Peyer's patch (tissue), 4 donors: ENCODE results near the gene MOB1B.

Experiments used
- CTCF ChIP-seq, 6 experiments: fragments of 450-650 bp in 4 of 6; fragments of 200-600 bp in 2 of 6; sonication (generic) in 1 of 6; IDR thresholded peaks; one replicate each; pipeline ENCODE4 v1.5.1; 2017 to 2019; ENCODE audit warnings: antibody characterized with exemption in 6 of 6, mild to moderate bottlenecking in 3 of 6, moderate library complexity in 1 of 6
- POLR2A ChIP-seq, 2 donors: fragments of 450-650 bp; IDR thresholded peaks; one replicate each; pipeline ENCODE4 v1.5.1; 2017; ENCODE audit warnings: antibody characterized with exemption in 2 of 2, mild to moderate bottlenecking in 2 of 2, moderate library complexity in 2 of 2

- TF ChIP-seq CTCF (IDR thresholded peaks at IDR 0.05), result no peak
- no peak for TF ChIP-seq POLR2A (IDR thresholded peaks at IDR 0.05)
Measured at GRCh38 chr4:70946939-70947338, 44.8 kb downstream of the MOB1B start.
